Measurements from ENCODE around the gene OPA3. TPM values are rescaled to one million over a fixed set of nuclear protein-coding genes. Genes with fewer than 3 reads are reported as not detected.

The OPA3 gene
- 10 to 100 TPM; 12.9 to 15.4 TPM for total RNA-seq
- polyA plus RNA-seq (2013, experiment 1 of 2) = 9.3 TPM
- 10.7 TPM for polyA plus RNA-seq (2013, experiment 2 of 2)
- long read RNA-seq, experiment 1, full-length matches to known transcripts = 1 of 1 reads
- long read RNA-seq, experiment 1, partial matches to known transcripts = 0 of 1 reads
- long read RNA-seq, experiment 1, other reads (novel, unspliced or antisense) = 0 of 1 reads
- long read RNA-seq, experiment 2, full-length matches to known transcripts = 3 of 9 reads
- long read RNA-seq, experiment 2, partial matches to known transcripts = 0 of 9 reads
- long read RNA-seq, experiment 2, other reads (novel, unspliced or antisense) = 6 of 9 reads
- long read RNA-seq, experiment 3, full-length matches to known transcripts = 35 of 49 reads
- long read RNA-seq, experiment 3, partial matches to known transcripts = 1 of 49 reads
- long read RNA-seq, experiment 3, other reads (novel, unspliced or antisense) = 13 of 49 reads
- long read RNA-seq, experiment 4, full-length matches to known transcripts = 10 of 11 reads
- long read RNA-seq, experiment 4, partial matches to known transcripts = 0 of 11 reads
- long read RNA-seq, experiment 4, other reads (novel, unspliced or antisense) = 1 of 11 reads

DNA sequence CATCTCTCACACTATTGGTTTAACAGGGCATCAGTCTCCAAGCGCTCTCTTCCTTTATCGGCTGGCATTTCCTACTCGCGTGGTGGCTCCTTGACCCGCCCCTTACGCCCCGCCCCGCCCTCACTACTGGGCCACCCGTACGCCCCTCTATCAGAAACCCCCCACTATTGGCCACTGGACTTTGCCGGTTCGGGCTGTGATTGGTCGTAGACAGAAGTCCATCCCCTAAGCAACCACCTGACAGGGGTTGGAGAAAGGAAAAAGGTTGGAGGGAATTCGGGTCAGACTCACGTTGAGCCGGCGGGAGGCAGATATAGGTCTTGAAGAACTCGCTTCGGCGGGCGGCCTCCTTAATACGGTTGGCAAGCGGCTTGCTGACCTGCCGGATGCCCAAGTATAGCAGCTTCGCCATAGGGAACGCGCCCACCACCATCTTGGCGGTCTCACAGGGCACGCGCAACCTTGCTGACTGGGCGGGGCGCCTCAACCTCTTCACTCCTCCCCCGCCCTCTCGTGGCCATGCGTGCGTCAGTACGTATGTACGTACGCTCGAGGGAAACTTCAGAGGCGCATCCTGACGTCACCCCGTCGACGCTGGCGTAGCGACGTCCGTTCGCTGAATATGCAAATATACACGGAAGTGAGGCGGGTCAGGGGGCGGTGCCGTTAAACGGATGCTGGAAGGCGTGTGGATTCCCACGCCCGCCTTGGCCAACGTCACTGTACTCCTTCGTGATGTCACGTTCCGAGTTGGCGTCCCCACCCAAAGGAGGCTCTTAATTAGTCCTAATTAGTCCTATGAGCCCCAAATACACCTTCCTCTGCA, at the start of gene OPA3:
Gene OPA3 (minus strand): TSS at position 471 of the 826 bp plus-strand sequence. CDS start 38 bp downstream, at position 433.
- WGBS, 2 experiments (ENCODE audit: insufficient coverage in 1 of 2, insufficient read length in 1 of 2) = 0 to 1% methylated on average over 28 to 63 of the region's 63 CpGs
- H3K9me3 ChIP-seq (ENCODE audit: control insufficient read depth, low read length) = no peaks in the 10 kb centered on the region
- peak within 1 kb of the TSS; percentile 95 for H3K4me3 ChIP-seq (ENCODE audit: low read length)
- DNase-seq = peak; percentile 99
- Mint-ChIP-seq H3K27ac (peak within 1 kb of the TSS; percentile 98), H3K27me3 (ENCODE audit: insufficient read depth) (peaks cover 12% of the 10 kb centered on the region), H3K4me3 (peak within 1 kb of the TSS; percentile 89), H3K36me3 (ENCODE audit: low read depth) (peaks cover 8% of the 10 kb centered on the region), H3K9me3 (no peaks in the 10 kb centered on the region), H3K4me1 (peaks cover 5% of the 10 kb centered on the region)
- H3K36me3 ChIP-seq (ENCODE audit: control insufficient read depth, insufficient read depth, low read length) = no peaks in the 10 kb centered on the region
- peak within 1 kb of the TSS; percentile 67 for H3K9ac ChIP-seq (ENCODE audit: extremely low read depth, low read length, poor library complexity, severe bottlenecking)
- H3K4me1 ChIP-seq (ENCODE audit: control insufficient read depth, insufficient read depth, low read length) = no peaks in the 10 kb centered on the region
- peak within 1 kb of the TSS; percentile 84 for H3K27ac ChIP-seq (ENCODE audit: low read depth, low read length)
- no peaks in the 10 kb centered on the region for H3K27me3 ChIP-seq (ENCODE audit: control insufficient read depth, insufficient read depth, low read length, poor library complexity, severe bottlenecking)
- peak; percentile 66 for TF ChIP-seq CTCF (conservative IDR thresholded peaks at IDR 0.05)

DNA sequence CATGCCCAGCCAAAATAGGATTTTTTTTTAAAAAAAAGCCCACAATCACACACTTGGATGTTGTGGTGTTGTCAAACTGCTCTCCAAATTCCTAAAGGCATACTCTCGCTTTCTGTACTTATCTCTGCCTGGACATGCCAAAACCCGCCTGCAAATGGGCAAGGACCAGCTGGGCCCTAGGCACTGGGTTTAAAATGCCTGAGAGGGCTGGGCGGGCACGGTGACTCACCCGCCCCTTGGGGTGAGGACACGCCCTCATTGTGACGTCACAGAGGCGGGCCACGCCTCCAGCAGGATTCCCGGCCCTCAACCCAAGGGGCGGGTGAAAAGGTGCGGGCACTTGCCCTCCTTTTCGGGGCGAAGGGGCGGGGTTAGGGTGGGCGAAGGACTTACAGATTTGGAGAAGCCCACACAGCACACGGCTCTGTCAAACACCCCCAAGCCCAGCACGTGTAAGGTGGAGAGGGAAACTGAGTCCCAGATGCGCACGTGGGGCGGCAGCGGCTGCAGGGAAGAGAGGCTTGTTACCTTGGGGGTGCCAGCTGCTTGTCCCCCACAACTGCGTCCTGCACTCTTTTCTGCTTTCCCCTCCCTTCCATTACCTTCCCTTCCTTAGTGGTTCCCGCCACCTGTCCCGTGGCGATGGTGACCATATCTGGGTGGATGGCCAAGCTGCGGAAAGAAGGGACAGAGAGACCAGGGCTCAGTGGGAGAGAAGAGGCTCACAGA, 48.0 kb upstream of the OPA3 start:
- Histone ChIP-seq H3K27ac (ENCODE audit: low read depth, low read length) (no peak overlapping the region), H3K9ac (ENCODE audit: extremely low read depth, low read length, poor library complexity, severe bottlenecking) (no peak overlapping the region), H3K27me3 (ENCODE audit: control insufficient read depth, insufficient read depth, low read length, poor library complexity, severe bottlenecking) (no peaks in the 10 kb centered on the region), H3K4me3 (ENCODE audit: low read length) (no peak overlapping the region), H3K36me3 (ENCODE audit: control insufficient read depth, insufficient read depth, low read length) (peaks cover 15% of the 10 kb centered on the region), H3K4me1 (ENCODE audit: control insufficient read depth, insufficient read depth, low read length) (no peaks in the 10 kb centered on the region), H3K9me3 (ENCODE audit: control insufficient read depth, low read length) (no peaks in the 10 kb centered on the region)
- no peaks in the 10 kb centered on the region for H3K27me3 Mint-ChIP-seq (ENCODE audit: insufficient read depth)
- 41 to 57% methylated on average over 11 to 27 of the region's 27 CpGs for WGBS, 2 experiments (ENCODE audit: insufficient coverage in 1 of 2, insufficient read length in 1 of 2)
- H3K9me3 Mint-ChIP-seq = no peaks in the 10 kb centered on the region
- peak overlapping the region; percentile 21 for H3K4me3 Mint-ChIP-seq
- H3K36me3 Mint-ChIP-seq (ENCODE audit: low read depth) = peaks cover 18% of the 10 kb centered on the region
- H3K4me1 Mint-ChIP-seq = peaks cover 8% of the 10 kb centered on the region
- H3K27ac Mint-ChIP-seq = peak overlapping the region; percentile 94
- peak; percentile 98 for DNase-seq
- TF ChIP-seq CTCF (conservative IDR thresholded peaks at IDR 0.05) = no peak

GRCh38 chr19:45630463-45630862, 45.9 kb upstream of the OPA3 start:
- Histone ChIP-seq H3K36me3 (ENCODE audit: control insufficient read depth, insufficient read depth, low read length) (peaks cover 15% of the 10 kb centered on the region), H3K4me1 (ENCODE audit: control insufficient read depth, insufficient read depth, low read length) (no peaks in the 10 kb centered on the region), H3K4me3 (ENCODE audit: low read length) (no peak overlapping the region), H3K27me3 (ENCODE audit: control insufficient read depth, insufficient read depth, low read length, poor library complexity, severe bottlenecking) (no peaks in the 10 kb centered on the region), H3K9me3 (ENCODE audit: control insufficient read depth, low read length) (no peaks in the 10 kb centered on the region), H3K9ac (ENCODE audit: extremely low read depth, low read length, poor library complexity, severe bottlenecking) (no peak overlapping the region), H3K27ac (ENCODE audit: low read depth, low read length) (no peak overlapping the region)
- TF ChIP-seq CTCF (conservative IDR thresholded peaks at IDR 0.05) = no peak
- H3K27ac Mint-ChIP-seq = no peak overlapping the region
- peaks cover 8% of the 10 kb centered on the region for H3K4me1 Mint-ChIP-seq
- 77 to 85% methylated on average over 2 of the region's 2 CpGs for WGBS, 2 experiments (ENCODE audit: insufficient coverage in 1 of 2, insufficient read length in 1 of 2)
- DNase-seq = no peak
- H3K27me3 Mint-ChIP-seq (ENCODE audit: insufficient read depth) = no peaks in the 10 kb centered on the region
- H3K9me3 Mint-ChIP-seq = no peaks in the 10 kb centered on the region
- H3K36me3 Mint-ChIP-seq (ENCODE audit: low read depth) = peaks cover 32% of the 10 kb centered on the region
- no peak overlapping the region for H3K4me3 Mint-ChIP-seq

All from endodermal cell (in vitro differentiated cells).